ENCODE measurements around the gene CNKSR1. TPM values are rescaled to one million over a fixed set of nuclear protein-coding genes. Genes with fewer than 3 reads are reported as not detected.

The CNKSR1 gene
- total RNA-seq, 4 donors from 2014 or later: 16.8 to 71.4 (median 45.0) TPM

DNA sequence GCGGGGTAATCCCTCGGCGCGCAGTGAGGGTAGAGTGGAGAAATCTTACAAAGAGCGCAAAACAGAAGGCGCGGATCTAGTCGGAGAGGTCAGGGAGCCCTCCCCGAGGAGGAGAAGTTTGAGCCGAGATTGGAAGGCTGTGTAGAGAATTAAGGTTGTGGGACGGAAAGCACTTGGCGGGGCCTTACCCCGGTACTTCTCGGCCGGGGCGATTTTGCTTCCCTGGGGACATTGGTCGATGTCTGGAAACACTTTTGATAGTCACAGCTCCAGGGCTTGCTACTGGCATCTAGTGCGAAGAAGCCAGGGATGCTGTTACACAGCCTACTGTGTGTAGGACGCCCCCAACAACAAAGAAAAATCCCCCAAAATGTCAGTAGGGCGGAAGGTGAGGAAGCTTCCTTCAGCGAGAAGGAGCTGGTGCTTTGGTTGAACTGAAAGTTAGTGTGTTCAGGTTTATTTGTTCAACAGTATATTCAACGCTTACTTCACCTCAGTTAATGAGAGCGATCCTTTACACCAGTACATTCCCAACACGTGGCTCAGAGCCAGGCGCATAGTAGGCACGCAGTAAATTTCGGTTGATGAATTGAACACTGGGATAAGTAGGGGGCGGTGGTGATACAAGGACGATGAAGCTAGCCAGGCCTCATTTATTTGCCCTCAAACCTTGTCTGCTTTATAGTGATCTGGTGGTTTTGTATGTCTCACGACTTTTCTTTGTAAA lies 57.5 kb downstream of the CNKSR1 start:
- H3K4me3 ChIP-seq (ENCODE audit: low read depth, poor library complexity, severe bottlenecking): peak overlapping the region; percentile 48
- intact Hi-C loops (cut with DNase I; ENCODE audit: low total_unique reads): no loop called here
- no peak for DNase-seq (ENCODE audit: low spot score in 2 of 2)
- 2 to 3% methylated on average over 30 of the region's 30 CpGs for WGBS, 2 donors
- TF ChIP-seq POLR2A (IDR thresholded peaks at IDR 0.05): no peak
- TF ChIP-seq, protein P1, sequence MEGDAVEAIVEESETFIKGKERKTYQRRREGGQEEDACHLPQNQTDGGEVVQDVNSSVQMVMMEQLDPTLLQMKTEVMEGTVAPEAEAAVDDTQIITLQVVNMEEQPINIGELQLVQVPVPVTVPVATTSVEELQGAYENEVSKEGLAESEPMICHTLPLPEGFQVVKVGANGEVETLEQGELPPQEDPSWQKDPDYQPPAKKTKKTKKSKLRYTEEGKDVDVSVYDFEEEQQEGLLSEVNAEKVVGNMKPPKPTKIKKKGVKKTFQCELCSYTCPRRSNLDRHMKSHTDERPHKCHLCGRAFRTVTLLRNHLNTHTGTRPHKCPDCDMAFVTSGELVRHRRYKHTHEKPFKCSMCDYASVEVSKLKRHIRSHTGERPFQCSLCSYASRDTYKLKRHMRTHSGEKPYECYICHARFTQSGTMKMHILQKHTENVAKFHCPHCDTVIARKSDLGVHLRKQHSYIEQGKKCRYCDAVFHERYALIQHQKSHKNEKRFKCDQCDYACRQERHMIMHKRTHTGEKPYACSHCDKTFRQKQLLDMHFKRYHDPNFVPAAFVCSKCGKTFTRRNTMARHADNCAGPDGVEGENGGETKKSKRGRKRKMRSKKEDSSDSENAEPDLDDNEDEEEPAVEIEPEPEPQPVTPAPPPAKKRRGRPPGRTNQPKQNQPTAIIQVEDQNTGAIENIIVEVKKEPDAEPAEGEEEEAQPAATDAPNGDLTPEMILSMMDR (IDR thresholded peaks at IDR 0.05): no peak

GRCh38 chr1:26237230-26237966 lies 60.1 kb downstream of the CNKSR1 start:
- no peak for DNase-seq (ENCODE audit: low spot score in 2 of 2)
- H3K4me3 ChIP-seq (ENCODE audit: low read depth, poor library complexity, severe bottlenecking): no peak overlapping the region
- intact Hi-C loops (cut with DNase I; ENCODE audit: low total_unique reads): no loop called here
- TF ChIP-seq, protein P1 (IDR thresholded peaks at IDR 0.05): no peak
- TF ChIP-seq POLR2A (IDR thresholded peaks at IDR 0.05): no peak
- 43 to 67% methylated on average over 6 of the region's 6 CpGs for WGBS, 2 donors

Other genes starting within 250 kb of the CNKSR1 start
- gene PAFAH2, start 179.4 kb upstream of the CNKSR1 start, total RNA-seq: 10 to 100 TPM; 11.8 to 23.0 (median 17.1) TPM
- gene EXTL1, start 155.7 kb upstream of the CNKSR1 start, total RNA-seq: 1 to 10 TPM in 2 of 4 donors, under 1 TPM in 2; 0.34 to 3.9 (median 2.2) TPM
- gene SLC30A2, start 131.4 kb upstream of the CNKSR1 start, total RNA-seq: 1 to 10 TPM in 1 of 4 donors, under 1 TPM in 3; 0.13 to 1.8 (median 0.42) TPM
- 1 to 10 TPM in 3 of 4 donors, under 1 TPM in 1; 0.21 to 2.5 (median 2.1) TPM for gene TRIM63, start 109.9 kb upstream of the CNKSR1 start, total RNA-seq
- 10 to 100 TPM; 14.0 to 16.7 (median 14.4) TPM for gene PDIK1L, start 65.7 kb upstream of the CNKSR1 start, total RNA-seq
- gene FAM110D, start 18.4 kb upstream of the CNKSR1 start, total RNA-seq: 1 to 10 TPM in 3 of 4 donors, under 1 TPM in 1; 0.57 to 9.1 (median 3.2) TPM
- not detected for gene C1orf232, start 8.5 kb upstream of the CNKSR1 start, total RNA-seq
- 10 to 100 TPM; 17.4 to 49.3 (median 31.4) TPM for gene ZNF593, start 7.6 kb upstream of the CNKSR1 start, total RNA-seq
- not detected for gene ZNF593OS, start 5.7 kb upstream of the CNKSR1 start, total RNA-seq
- not detected for gene CATSPER4, start 13.1 kb downstream of the CNKSR1 start, total RNA-seq
- 10 to 100 TPM; 13.0 to 17.2 (median 14.1) TPM for gene CEP85, start 56.7 kb downstream of the CNKSR1 start, total RNA-seq
- gene SH3BGRL3, start 102.6 kb downstream of the CNKSR1 start, total RNA-seq: 10 to 100 TPM; 74.8 to 97.1 (median 78.3) TPM
- 1 to 10 TPM; 5.1 to 9.6 (median 5.8) TPM for gene UBXN11, start 129.1 kb downstream of the CNKSR1 start, total RNA-seq
- 1 to 10 TPM in 3 of 4 donors, not detected in 1; 2.0 to 6.1 (median 3.5) TPM for gene CD52, start 140.5 kb downstream of the CNKSR1 start, total RNA-seq
- 100 to 1,000 TPM in 1 of 4 donors, 10 to 100 TPM in 3; 52.3 to 104 (median 56.9) TPM for gene CRYBG2, start 176.6 kb downstream of the CNKSR1 start, total RNA-seq
- not detected for gene ZNF683, start 195.3 kb downstream of the CNKSR1 start, total RNA-seq
- not detected for gene LIN28A, start 233.3 kb downstream of the CNKSR1 start, total RNA-seq

Data from lower leg skin (tissue), 4 donors.